Trophoblast cell (in vitro differentiated cells and primary cell): Measurements from ENCODE around the gene VPS13C.

ENCODE experiments used
- DNase-seq, 2 donors: peaks; one replicate each; pipeline ENCODE4 v3.0.0-alpha.2; 2016
- H2AFZ ChIP-seq: 2 replicates; pipeline ENCODE4 v1.6.1; 2013; ENCODE audit warnings: low read length, moderate library complexity, mild to moderate bottlenecking; ENCODE audit not compliant: insufficient read depth, poor library complexity
- H2AK5ac ChIP-seq: 2 replicates; pipeline ENCODE4 v1.6.1; 2013; ENCODE audit warnings: mild to moderate bottlenecking, low read length
- H2BK120ac ChIP-seq: 2 replicates; pipeline ENCODE4 v1.6.1; 2013; ENCODE audit warnings: low read length, mild to moderate bottlenecking, moderate library complexity; ENCODE audit not compliant: insufficient read depth, poor library complexity
- H2BK12ac ChIP-seq: 2 replicates; pipeline ENCODE4 v1.6.1; 2013; ENCODE audit warnings: mild to moderate bottlenecking, low read length, moderate library complexity
- H2BK5ac ChIP-seq: 2 replicates; pipeline ENCODE4 v1.6.1; 2013; ENCODE audit warnings: low read length, low read depth, moderate library complexity, mild to moderate bottlenecking; ENCODE audit not compliant: poor library complexity
- H3K14ac ChIP-seq: 2 replicates; pipeline ENCODE4 v1.6.1; 2013; ENCODE audit warnings: mild to moderate bottlenecking, low read length
- H3K18ac ChIP-seq: 2 replicates; pipeline ENCODE4 v1.6.1; 2013; ENCODE audit warnings: mild to moderate bottlenecking, low read length
- H3K23ac ChIP-seq: 2 replicates; pipeline ENCODE4 v1.6.1; 2013; ENCODE audit warnings: low read length
- H3K27ac ChIP-seq: 2 replicates; pipeline ENCODE4 v1.5.1; 2013; ENCODE audit warnings: low read depth, mild to moderate bottlenecking, inconsistent platforms, low read length, moderate library complexity
- H3K27me3 ChIP-seq: 2 replicates; pipeline ENCODE4 v1.6.1; 2013; ENCODE audit warnings: inconsistent platforms, mild to moderate bottlenecking, low read length, moderate library complexity; ENCODE audit not compliant: insufficient read depth
- H3K36me3 ChIP-seq, 2 experiments: 1 replicate in 1 of 2; 2 replicates in 1 of 2; pipeline ENCODE4 v1.6.1; 2013; ENCODE audit warnings: low read length in 2 of 2, mild to moderate bottlenecking in 2 of 2, moderate library complexity in 1 of 2; ENCODE audit not compliant: insufficient read depth in 2 of 2, control insufficient read depth in 1 of 2
- H3K4ac ChIP-seq: 2 replicates; pipeline ENCODE4 v1.6.1; 2013; ENCODE audit warnings: low read depth, mild to moderate bottlenecking, low read length, moderate library complexity
- H3K4me1 ChIP-seq, 2 experiments: 1 replicate in 1 of 2; 2 replicates in 1 of 2; pipeline ENCODE4 v1.6.1; 2013; ENCODE audit warnings: low read length in 2 of 2, mild to moderate bottlenecking in 2 of 2, moderate library complexity in 1 of 2; ENCODE audit not compliant: insufficient read depth in 2 of 2, control insufficient read depth in 1 of 2
- H3K4me2 ChIP-seq: 2 replicates; pipeline ENCODE4 v1.6.1; 2013; ENCODE audit warnings: inconsistent platforms, mild to moderate bottlenecking, low read length, moderate library complexity
- H3K4me3 ChIP-seq: 2 replicates; pipeline ENCODE4 v1.5.1; 2013; ENCODE audit warnings: mild to moderate bottlenecking, low read depth, low read length, inconsistent platforms
- H3K79me1 ChIP-seq: one replicate; pipeline ENCODE4 v1.6.1; 2013; ENCODE audit warnings: low read length
- H3K79me2 ChIP-seq: 2 replicates; pipeline ENCODE4 v1.6.1; 2013; ENCODE audit warnings: low read length, mild to moderate bottlenecking; ENCODE audit not compliant: control insufficient read depth, insufficient read depth, poor library complexity
- H3K9ac ChIP-seq: 2 replicates; pipeline ENCODE4 v1.6.1; 2013; ENCODE audit warnings: mild to moderate bottlenecking, low read length
- H3K9me3 ChIP-seq: 2 replicates; pipeline ENCODE4 v1.6.1; 2013; ENCODE audit warnings: low read depth, mild to moderate bottlenecking, control low read depth, inconsistent platforms, low read length; ENCODE audit not compliant: insufficient read depth
- H4K12ac ChIP-seq: 2 replicates; pipeline ENCODE4 v1.6.1; 2013; ENCODE audit warnings: low read depth, mild to moderate bottlenecking, low read length, moderate library complexity
- H4K8ac ChIP-seq: 2 replicates; pipeline ENCODE4 v1.6.1; 2013; ENCODE audit warnings: low read depth, mild to moderate bottlenecking, low read length, moderate library complexity
- H4K91ac ChIP-seq: one replicate; pipeline ENCODE4 v1.6.1; 2013; ENCODE audit warnings: low read depth, mild to moderate bottlenecking, low read length, moderate library complexity
- WGBS: extraction: QIAGEN DNeasy Blood & Tissue Kit; methylation state at CpG from one replicate; pipeline ENCODE4 v1.1.7; 2013; ENCODE audit warnings: missing lambda C conversion rate; ENCODE audit not compliant: insufficient read length, insufficient coverage; ENCODE audit errors: extremely low coverage; 5-methylcytosine and 5-hydroxymethylcytosine counted together

The VPS13C gene

GRCh38 chr15:62093809-62094208 lies 33.6 kb upstream of the VPS13C start:
- Histone ChIP-seq H3K79me2 (no peaks in the 10 kb centered on the region), H3K27me3 (no peaks in the 10 kb centered on the region), H3K36me3 (no peaks in the 10 kb centered on the region), H4K8ac (no peak overlapping the region), H3K9me3 (no peaks in the 10 kb centered on the region), H2BK5ac (no peak overlapping the region), H3K4me2 (no peak overlapping the region), H3K4me1 (no peaks in the 10 kb centered on the region), H2AK5ac (no peak overlapping the region), H2BK12ac (no peak overlapping the region), H3K14ac (no peak overlapping the region), H3K4ac (no peak overlapping the region), H3K9ac (no peak overlapping the region), H3K4me3 (no peak overlapping the region), H2AFZ (no peak overlapping the region), H3K27ac (no peak overlapping the region), H3K18ac (no peak overlapping the region), H4K91ac (no peak overlapping the region), H4K12ac (no peak overlapping the region), H3K79me1 (no peaks in the 10 kb centered on the region), H3K23ac (no peak overlapping the region), H2BK120ac (no peak overlapping the region)
- no peak for DNase-seq
- no CpG with 5 or more reads among the region's 5 CpGs for WGBS

- Histone ChIP-seq H2BK12ac (no peak overlapping the region), H4K12ac (no peak overlapping the region), H3K27me3 (no peaks in the 10 kb centered on the region), H2BK5ac (no peak overlapping the region), H2AFZ (no peak overlapping the region), H3K79me2 (no peaks in the 10 kb centered on the region), H3K18ac (no peak overlapping the region), H3K4me1 (no peaks in the 10 kb centered on the region), H3K4me2 (no peak overlapping the region), H3K36me3 (no peaks in the 10 kb centered on the region), H2AK5ac (no peak overlapping the region), H3K23ac (no peak overlapping the region), H3K27ac (no peak overlapping the region), H3K4ac (no peak overlapping the region), H4K91ac (no peak overlapping the region), H3K9ac (no peak overlapping the region), H3K14ac (no peak overlapping the region), H2BK120ac (no peak overlapping the region), H3K79me1 (no peaks in the 10 kb centered on the region), H3K4me3 (no peak overlapping the region), H4K8ac (no peak overlapping the region), H3K9me3 (no peaks in the 10 kb centered on the region)
- WGBS = no CpG with 5 or more reads among the region's 7 CpGs
- no peak for DNase-seq
Observed at GRCh38 chr15:62090988-62091387, 30.7 kb upstream of the VPS13C start.

GRCh38 chr15:62089616-62090015 lies 29.4 kb upstream of the VPS13C start:
- Histone ChIP-seq H3K27ac (no peak overlapping the region), H2AK5ac (no peak overlapping the region), H3K4me2 (no peak overlapping the region), H3K18ac (no peak overlapping the region), H2AFZ (no peak overlapping the region), H3K9me3 (no peaks in the 10 kb centered on the region), H4K8ac (no peak overlapping the region), H3K79me1 (no peaks in the 10 kb centered on the region), H3K4ac (no peak overlapping the region), H4K12ac (no peak overlapping the region), H2BK12ac (no peak overlapping the region), H2BK120ac (no peak overlapping the region), H3K9ac (no peak overlapping the region), H2BK5ac (no peak overlapping the region), H3K4me3 (no peak overlapping the region), H3K27me3 (no peaks in the 10 kb centered on the region), H3K36me3 (no peaks in the 10 kb centered on the region), H3K14ac (no peak overlapping the region), H3K23ac (no peak overlapping the region), H4K91ac (no peak overlapping the region), H3K4me1 (no peaks in the 10 kb centered on the region), H3K79me2 (no peaks in the 10 kb centered on the region)
- DNase-seq = no peak
- no CpG with 5 or more reads among the region's 2 CpGs for WGBS

- H2BK12ac ChIP-seq = no peak overlapping the region
- no peaks in the 10 kb centered on the region for H3K27me3 ChIP-seq
- no peak overlapping the region for H4K12ac ChIP-seq
- no peak overlapping the region for H3K4ac ChIP-seq
- no peaks in the 10 kb centered on the region for H3K9me3 ChIP-seq
- no peak overlapping the region for H2AK5ac ChIP-seq
- no peak for DNase-seq
- H3K18ac ChIP-seq = no peak overlapping the region
- no peak overlapping the region for H3K23ac ChIP-seq
- no peak overlapping the region for H4K91ac ChIP-seq
- no peak overlapping the region for H3K14ac ChIP-seq
- H3K4me3 ChIP-seq = no peak overlapping the region
- H2BK5ac ChIP-seq = no peak overlapping the region
- no peak overlapping the region for H3K27ac ChIP-seq
- no peak overlapping the region for H3K4me2 ChIP-seq
- no peak overlapping the region for H3K9ac ChIP-seq
- no peaks in the 10 kb centered on the region for H3K79me1 ChIP-seq
- H3K36me3 ChIP-seq = no peaks in the 10 kb centered on the region
- no peaks in the 10 kb centered on the region for H3K4me1 ChIP-seq
- no CpG with 5 or more reads among the region's 1 CpG for WGBS
- H4K8ac ChIP-seq = no peak overlapping the region
- H3K79me2 ChIP-seq = no peaks in the 10 kb centered on the region
- no peak overlapping the region for H2AFZ ChIP-seq
- H2BK120ac ChIP-seq = no peak overlapping the region
Observed at GRCh38 chr15:62088353-62088693, 28.1 kb upstream of the VPS13C start.
